Measurements from ENCODE around the gene MARCHF9. TPM values are rescaled to one million over a fixed set of nuclear protein-coding genes. Genes with fewer than 3 reads are reported as not detected.

The MARCHF9 gene
- total RNA-seq, 1 donor from 2014 or later: 34.3 TPM

- Mint-ChIP-seq H3K36me3 (ENCODE audit: insufficient read depth) (no peaks in the 10 kb centered on the region), H3K4me1 (ENCODE audit: low read depth) (peaks cover 5% of the 10 kb centered on the region), H3K27ac (no peak overlapping the region), H3K9me3 (ENCODE audit: low read depth) (no peaks in the 10 kb centered on the region), H3K4me3 (ENCODE audit: low read depth) (no peak overlapping the region), H3K27me3 (peaks cover 90% of the 10 kb centered on the region)
- no peak for TF ChIP-seq CTCF (IDR thresholded peaks at IDR 0.05; ENCODE audit: unreplicated experiment)
- DNase-seq (ENCODE audit: low spot score, unreplicated experiment): peak; percentile 57
Measured at GRCh38 chr12:57726884-57727757, 27.8 kb upstream of the MARCHF9 start.

- Mint-ChIP-seq H3K27me3 (peaks cover 94% of the 10 kb centered on the region), H3K4me1 (ENCODE audit: low read depth) (peaks cover 5% of the 10 kb centered on the region), H3K4me3 (ENCODE audit: low read depth) (no peak overlapping the region), H3K9me3 (ENCODE audit: low read depth) (no peaks in the 10 kb centered on the region), H3K27ac (no peak overlapping the region), H3K36me3 (ENCODE audit: insufficient read depth) (no peaks in the 10 kb centered on the region)
- DNase-seq (ENCODE audit: low spot score, unreplicated experiment): peak; percentile 56
- TF ChIP-seq CTCF (IDR thresholded peaks at IDR 0.05; ENCODE audit: unreplicated experiment): no peak
Measured at GRCh38 chr12:57727758-57728395, 27.0 kb upstream of the MARCHF9 start.

GRCh38 chr12:57729321-57729844 lies 25.5 kb upstream of the MARCHF9 start:
- no peaks in the 10 kb centered on the region for H3K36me3 Mint-ChIP-seq (ENCODE audit: insufficient read depth)
- H3K4me1 Mint-ChIP-seq (ENCODE audit: low read depth): peaks cover 5% of the 10 kb centered on the region
- H3K27ac Mint-ChIP-seq: no peak overlapping the region
- H3K4me3 Mint-ChIP-seq (ENCODE audit: low read depth): no peak overlapping the region
- H3K9me3 Mint-ChIP-seq (ENCODE audit: low read depth): no peaks in the 10 kb centered on the region
- DNase-seq (ENCODE audit: low spot score, unreplicated experiment): no peak
- H3K27me3 Mint-ChIP-seq: peaks cover 93% of the 10 kb centered on the region
- no peak for TF ChIP-seq CTCF (IDR thresholded peaks at IDR 0.05; ENCODE audit: unreplicated experiment)

- Mint-ChIP-seq H3K27ac (no peak overlapping the region), H3K36me3 (ENCODE audit: insufficient read depth) (no peaks in the 10 kb centered on the region), H3K27me3 (peaks cover 93% of the 10 kb centered on the region), H3K4me1 (ENCODE audit: low read depth) (peaks cover 13% of the 10 kb centered on the region), H3K4me3 (ENCODE audit: low read depth) (no peak overlapping the region), H3K9me3 (ENCODE audit: low read depth) (no peaks in the 10 kb centered on the region)
- no peak for DNase-seq (ENCODE audit: low spot score, unreplicated experiment)
- TF ChIP-seq CTCF (IDR thresholded peaks at IDR 0.05; ENCODE audit: unreplicated experiment): no peak
Measured at GRCh38 chr12:57730336-57731067, 24.4 kb upstream of the MARCHF9 start.
